Measurements from ENCODE around the gene TALDO1.

- TF ChIP-seq CTCF (IDR thresholded peaks at IDR 0.05) (no peak), POLR2A (IDR thresholded peaks at IDR 0.05) (no peak)
Measured at GRCh38 chr11:773425-773824, 26.2 kb downstream of the TALDO1 start.

All from testis (tissue), 2 donors.